NCI-H2107 (cell line): ENCODE results near the gene CPLANE1.
"Not testable (repeated sequence)": the region's sequence is repeated elsewhere in the genome, so short reads cannot be mapped to it uniquely, and the experiment has no call there.

Source experiments
- DNase-seq: peaks from one replicate; lab custom pipeline; 2025; lab: John Stamatoyannopoulos, UW

The CPLANE1 gene

GRCh38 chr5:37208883-37209797 lies 40.0 kb downstream of the CPLANE1 start:
- no peak for DNase-seq

- DNase-seq: no peak
Observed at GRCh38 chr5:37207802-37208201, 41.4 kb downstream of the CPLANE1 start.

GRCh38 chr5:37206736-37207135 lies 42.4 kb downstream of the CPLANE1 start:
- no peak for DNase-seq

GRCh38 chr5:37198842-37199241 lies 50.3 kb downstream of the CPLANE1 start:
- no peak for DNase-seq

GRCh38 chr5:37198061-37198460 lies 51.1 kb downstream of the CPLANE1 start:
- DNase-seq: no peak

- DNase-seq: no peak
Observed at GRCh38 chr5:37197340-37198050, 51.7 kb downstream of the CPLANE1 start.

GRCh38 chr5:37190592-37190991 lies 58.6 kb downstream of the CPLANE1 start:
- DNase-seq: no peak

- no peak for DNase-seq
Observed at GRCh38 chr5:37189355-37189754, 59.8 kb downstream of the CPLANE1 start.

GRCh38 chr5:37187465-37187977 lies 61.7 kb downstream of the CPLANE1 start:
- DNase-seq: no peak

GRCh38 chr5:37184748-37185364 lies 64.3 kb downstream of the CPLANE1 start:
- DNase-seq: no peak

- no peak for DNase-seq
Observed at GRCh38 chr5:37182667-37183066, 66.5 kb downstream of the CPLANE1 start.

GRCh38 chr5:37174928-37175327 lies 74.2 kb downstream of the CPLANE1 start:
- no peak for DNase-seq

- DNase-seq: no peak
Observed at GRCh38 chr5:37172957-37173356, 76.2 kb downstream of the CPLANE1 start.

GRCh38 chr5:37170856-37171255 lies 78.3 kb downstream of the CPLANE1 start:
- DNase-seq: no peak

- DNase-seq: no peak
Observed at GRCh38 chr5:37166197-37166596, 83.0 kb downstream of the CPLANE1 start.

GRCh38 chr5:37165761-37166160 lies 83.4 kb downstream of the CPLANE1 start:
- no peak for DNase-seq

GRCh38 chr5:37153661-37154060 lies 95.5 kb downstream of the CPLANE1 start:
- DNase-seq: no peak

- no peak for DNase-seq
Observed at GRCh38 chr5:37146896-37147295, 102.3 kb downstream of the CPLANE1 start.

GRCh38 chr5:37136694-37137093 lies 112.5 kb downstream of the CPLANE1 start:
- DNase-seq: no peak

- DNase-seq: not testable (repeated sequence)
Observed at GRCh38 chr5:37135312-37135711, 113.9 kb downstream of the CPLANE1 start.

- DNase-seq: no peak
Observed at GRCh38 chr5:37133939-37134338, 115.2 kb downstream of the CPLANE1 start.

- no peak for DNase-seq
Observed at GRCh38 chr5:37132646-37133045, 116.5 kb downstream of the CPLANE1 start.

GRCh38 chr5:37121465-37121864 lies 127.7 kb downstream of the CPLANE1 start:
- DNase-seq: no peak
